ENCODE data around the gene PLSCR1.
"Not testable (repeated sequence)": the region's sequence is repeated elsewhere in the genome, so short reads cannot be mapped to it uniquely, and the experiment has no call there.

Gene PLSCR1

GRCh38 chr3:146502887-146503460, 41.4 kb downstream of the PLSCR1 start:
- no peak for DNase-seq (ENCODE audit: extremely low spot score)
- CTCF ChIA-PET: no interaction called here
- POLR2A ChIA-PET: no interaction called here
- no peak for TF ChIP-seq TARDBP (IDR thresholded peaks at IDR 0.05)
- no peak for TF ChIP-seq HDGF (IDR thresholded peaks at IDR 0.05; ENCODE audit: borderline replicate concordance)
- no peak for TF ChIP-seq ZNF384 (IDR thresholded peaks at IDR 0.05)
- TF ChIP-seq L3MBTL2 (conservative IDR thresholded peaks at IDR 0.05): no peak
- TF ChIP-seq ARNT (IDR thresholded peaks at IDR 0.05): no peak
- no peak for TF ChIP-seq FOXA1 (IDR thresholded peaks at IDR 0.05)
- TF ChIP-seq, protein P1, sequence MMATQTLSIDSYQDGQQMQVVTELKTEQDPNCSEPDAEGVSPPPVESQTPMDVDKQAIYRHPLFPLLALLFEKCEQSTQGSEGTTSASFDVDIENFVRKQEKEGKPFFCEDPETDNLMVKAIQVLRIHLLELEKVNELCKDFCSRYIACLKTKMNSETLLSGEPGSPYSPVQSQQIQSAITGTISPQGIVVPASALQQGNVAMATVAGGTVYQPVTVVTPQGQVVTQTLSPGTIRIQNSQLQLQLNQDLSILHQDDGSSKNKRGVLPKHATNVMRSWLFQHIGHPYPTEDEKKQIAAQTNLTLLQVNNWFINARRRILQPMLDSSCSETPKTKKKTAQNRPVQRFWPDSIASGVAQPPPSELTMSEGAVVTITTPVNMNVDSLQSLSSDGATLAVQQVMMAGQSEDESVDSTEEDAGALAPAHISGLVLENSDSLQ (IDR thresholded peaks at IDR 0.05): no peak
- TF ChIP-seq LEF1 (IDR thresholded peaks at IDR 0.05; ENCODE audit: borderline replicate concordance): no peak
- no peak for TF ChIP-seq CTBP1 (IDR thresholded peaks at IDR 0.05; ENCODE audit: borderline replicate concordance)
- TF ChIP-seq NFRKB (IDR thresholded peaks at IDR 0.05): no peak
- no peak for TF ChIP-seq FOXK2 (IDR thresholded peaks at IDR 0.05)
- TF ChIP-seq FOXM1 (IDR thresholded peaks at IDR 0.05; ENCODE audit: borderline replicate concordance): no peak
- TF ChIP-seq BHLHE40 (IDR thresholded peaks at IDR 0.05; ENCODE audit: borderline replicate concordance): no peak
- no peak for TF ChIP-seq SUZ12 (IDR thresholded peaks at IDR 0.05)
- TF ChIP-seq SP1 (IDR thresholded peaks at IDR 0.05): no peak

- DNase-seq (ENCODE audit: extremely low spot score): no peak
- ChIA-PET CTCF (no interaction called here), POLR2A (no interaction called here)
- TF ChIP-seq HDGF (IDR thresholded peaks at IDR 0.05; ENCODE audit: borderline replicate concordance) (no peak), SUZ12 (IDR thresholded peaks at IDR 0.05) (no peak), NFRKB (IDR thresholded peaks at IDR 0.05) (no peak)
Measured at GRCh38 chr3:146501752-146502151, 42.7 kb downstream of the PLSCR1 start.

DNA sequence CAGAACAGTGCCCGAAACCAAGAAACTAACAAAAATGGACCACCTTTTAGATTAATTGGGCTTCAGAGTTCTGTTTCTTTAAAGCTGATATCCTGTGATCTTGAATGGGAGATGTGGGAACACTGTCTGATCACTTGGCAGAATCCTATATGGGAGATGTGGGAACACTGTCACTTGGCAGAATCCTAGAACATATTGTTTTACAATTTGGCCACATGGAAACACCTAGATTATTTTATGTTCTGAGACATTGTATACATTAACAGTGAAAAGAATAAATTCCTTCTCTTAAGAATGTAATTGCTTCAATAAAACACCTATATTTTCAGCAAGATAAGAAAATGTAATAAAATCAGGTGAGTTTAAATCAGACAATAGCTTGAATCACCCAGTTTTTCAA, 44.7 kb downstream of the PLSCR1 start:
- POLR2A ChIA-PET: no interaction called here
- DNase-seq (ENCODE audit: extremely low spot score): no peak
- TF ChIP-seq SP1 (IDR thresholded peaks at IDR 0.05): no peak
- no peak for TF ChIP-seq HDGF (IDR thresholded peaks at IDR 0.05; ENCODE audit: borderline replicate concordance)
- CTCF ChIA-PET: no interaction called here

DNA sequence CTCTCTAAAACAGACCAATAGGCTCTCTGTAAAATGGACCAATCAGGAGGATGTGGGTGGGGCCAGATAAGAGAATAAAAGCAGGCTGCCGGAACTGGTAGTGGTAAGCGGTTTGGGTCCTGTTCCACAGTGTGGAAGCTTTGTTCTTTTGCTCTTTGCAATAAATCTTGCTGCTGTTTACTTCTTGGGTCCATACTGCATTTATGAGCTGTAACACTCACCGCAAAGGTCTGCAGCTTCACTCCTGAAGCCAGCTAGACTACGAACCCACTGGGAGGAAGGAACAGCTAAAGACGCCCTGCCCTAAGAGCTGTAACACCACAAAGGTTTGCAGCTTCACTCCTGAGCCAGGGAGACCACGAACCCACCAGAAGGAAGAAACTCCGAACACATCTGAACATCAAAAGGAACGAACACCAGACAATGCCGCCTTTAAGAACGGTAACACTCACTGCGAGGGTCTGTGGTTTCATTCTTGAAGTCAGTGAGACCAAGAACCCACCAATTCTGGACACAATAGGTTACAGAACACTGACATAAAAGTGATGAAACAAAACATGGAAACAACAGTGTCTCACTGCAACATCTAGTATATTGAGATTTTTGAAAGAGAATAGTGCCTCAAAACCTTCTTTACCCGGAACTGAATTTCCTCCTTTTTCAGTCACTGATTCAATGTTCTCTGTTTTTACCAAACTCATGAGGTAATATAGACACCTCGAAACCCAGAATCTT, 46.2 kb downstream of the PLSCR1 start:
- no peak for DNase-seq (ENCODE audit: extremely low spot score)
- ChIA-PET POLR2A (no interaction called here), CTCF (no interaction called here)
- TF ChIP-seq ZNF384 (IDR thresholded peaks at IDR 0.05) (no peak), BHLHE40 (IDR thresholded peaks at IDR 0.05; ENCODE audit: borderline replicate concordance) (no peak), ARNT (IDR thresholded peaks at IDR 0.05) (no peak), FOXM1 (IDR thresholded peaks at IDR 0.05; ENCODE audit: borderline replicate concordance) (no peak), TARDBP (IDR thresholded peaks at IDR 0.05) (no peak), HDGF (IDR thresholded peaks at IDR 0.05; ENCODE audit: borderline replicate concordance) (no peak), FOXA1 (IDR thresholded peaks at IDR 0.05) (no peak), SP1 (IDR thresholded peaks at IDR 0.05) (no peak), L3MBTL2 (conservative IDR thresholded peaks at IDR 0.05) (no peak), NFRKB (IDR thresholded peaks at IDR 0.05) (no peak), ELF4 (IDR thresholded peaks at IDR 0.05) (no peak), FOXK2 (IDR thresholded peaks at IDR 0.05) (no peak)
- TF ChIP-seq, protein P1 (IDR thresholded peaks at IDR 0.05): no peak

- POLR2A ChIA-PET; DNase-seq (ENCODE audit: extremely low spot score); CTCF ChIA-PET: not testable (repeated sequence)
Measured at GRCh38 chr3:146497145-146497843, 47.1 kb downstream of the PLSCR1 start.

- no peak for DNase-seq (ENCODE audit: extremely low spot score)
- ChIA-PET POLR2A (no interaction called here), CTCF (no interaction called here)
- no peak for TF ChIP-seq FOXA1 (IDR thresholded peaks at IDR 0.05)
- no peak for TF ChIP-seq SUZ12 (IDR thresholded peaks at IDR 0.05)
- no peak for TF ChIP-seq FOXK2 (IDR thresholded peaks at IDR 0.05)
- TF ChIP-seq FOXM1 (IDR thresholded peaks at IDR 0.05; ENCODE audit: borderline replicate concordance): no peak
- no peak for TF ChIP-seq ZNF384 (IDR thresholded peaks at IDR 0.05)
- no peak for TF ChIP-seq LEF1 (IDR thresholded peaks at IDR 0.05; ENCODE audit: borderline replicate concordance)
- no peak for TF ChIP-seq BHLHE40 (IDR thresholded peaks at IDR 0.05; ENCODE audit: borderline replicate concordance)
- TF ChIP-seq SP1 (IDR thresholded peaks at IDR 0.05): no peak
- no peak for TF ChIP-seq HDGF (IDR thresholded peaks at IDR 0.05; ENCODE audit: borderline replicate concordance)
- no peak for TF ChIP-seq NFRKB (IDR thresholded peaks at IDR 0.05)
- TF ChIP-seq, protein P1 (IDR thresholded peaks at IDR 0.05): no peak
- no peak for TF ChIP-seq ELF4 (IDR thresholded peaks at IDR 0.05)
- TF ChIP-seq L3MBTL2 (conservative IDR thresholded peaks at IDR 0.05): no peak
- TF ChIP-seq TARDBP (IDR thresholded peaks at IDR 0.05): no peak
- TF ChIP-seq CTBP1 (IDR thresholded peaks at IDR 0.05; ENCODE audit: borderline replicate concordance): no peak
- no peak for TF ChIP-seq ARNT (IDR thresholded peaks at IDR 0.05)
Measured at GRCh38 chr3:146496726-146497125, 47.7 kb downstream of the PLSCR1 start.
